Transverse colon (tissue), 3 donors: ENCODE measurements around the gene HK1.

Experiments used
- POLR2A ChIP-seq: fragments of 450-650 bp; IDR thresholded peaks from one replicate; pipeline ENCODE4 v1.6.1; 2016; ENCODE audit warnings: antibody characterized with exemption, mild to moderate bottlenecking, moderate library complexity
- TF ChIP-seq, protein P1 (sequence below), 5 experiments: fragments of 200-600 bp in 3 of 5; fragments of 450-650 bp in 2 of 5; sonication (generic) in 3 of 5; IDR thresholded peaks; 1 replicate in 2 of 5; 2 replicates in 3 of 5; pipeline ENCODE4 v1.5.1; 2016 to 2017; ENCODE audit warnings: antibody characterized with exemption in 5 of 5, inconsistent platforms in 3 of 5, mild to moderate bottlenecking in 2 of 5, moderate library complexity in 1 of 5

DNA sequence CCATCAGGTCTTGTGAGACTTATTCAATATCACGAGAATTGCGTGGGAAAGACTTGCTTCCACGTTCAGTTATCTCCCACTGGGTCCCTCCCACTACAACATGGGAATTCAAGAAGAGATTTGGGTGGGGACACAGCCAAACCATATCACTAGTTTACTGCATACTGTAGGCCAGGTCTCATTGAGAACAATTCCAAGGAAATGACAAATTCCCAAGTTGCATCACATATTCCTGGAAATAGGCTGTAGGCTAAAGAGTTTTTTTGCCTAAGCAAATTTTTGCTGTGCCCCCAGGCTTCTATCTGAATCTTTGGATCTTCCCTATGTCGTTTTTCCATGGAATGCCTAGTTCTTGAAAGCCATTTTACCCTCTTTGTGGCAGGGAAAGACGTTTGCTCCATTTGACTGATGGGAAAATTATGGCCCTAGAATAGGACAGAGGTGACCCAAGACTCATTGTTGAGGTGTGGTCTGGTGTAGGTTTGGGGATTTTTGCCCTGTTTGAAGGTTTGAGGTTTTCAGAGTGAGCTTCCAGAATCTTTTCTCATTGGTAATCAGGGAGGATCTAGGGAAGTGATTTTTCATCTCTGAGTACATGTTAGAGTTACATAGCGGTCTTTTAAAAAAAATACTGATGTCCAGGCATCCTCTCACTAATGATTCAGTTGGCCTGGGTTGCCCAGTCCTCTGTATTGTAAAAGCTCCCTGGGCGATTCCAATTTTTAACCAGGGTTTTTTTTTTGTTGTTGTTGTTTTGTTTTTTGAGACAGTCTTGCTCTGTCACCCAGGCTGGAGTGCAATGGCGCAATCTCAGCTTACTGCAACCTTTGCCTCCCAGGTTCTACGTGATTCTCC, 94.1 kb downstream of the HK1 start:
- TF ChIP-seq, protein P1, sequence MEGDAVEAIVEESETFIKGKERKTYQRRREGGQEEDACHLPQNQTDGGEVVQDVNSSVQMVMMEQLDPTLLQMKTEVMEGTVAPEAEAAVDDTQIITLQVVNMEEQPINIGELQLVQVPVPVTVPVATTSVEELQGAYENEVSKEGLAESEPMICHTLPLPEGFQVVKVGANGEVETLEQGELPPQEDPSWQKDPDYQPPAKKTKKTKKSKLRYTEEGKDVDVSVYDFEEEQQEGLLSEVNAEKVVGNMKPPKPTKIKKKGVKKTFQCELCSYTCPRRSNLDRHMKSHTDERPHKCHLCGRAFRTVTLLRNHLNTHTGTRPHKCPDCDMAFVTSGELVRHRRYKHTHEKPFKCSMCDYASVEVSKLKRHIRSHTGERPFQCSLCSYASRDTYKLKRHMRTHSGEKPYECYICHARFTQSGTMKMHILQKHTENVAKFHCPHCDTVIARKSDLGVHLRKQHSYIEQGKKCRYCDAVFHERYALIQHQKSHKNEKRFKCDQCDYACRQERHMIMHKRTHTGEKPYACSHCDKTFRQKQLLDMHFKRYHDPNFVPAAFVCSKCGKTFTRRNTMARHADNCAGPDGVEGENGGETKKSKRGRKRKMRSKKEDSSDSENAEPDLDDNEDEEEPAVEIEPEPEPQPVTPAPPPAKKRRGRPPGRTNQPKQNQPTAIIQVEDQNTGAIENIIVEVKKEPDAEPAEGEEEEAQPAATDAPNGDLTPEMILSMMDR (IDR thresholded peaks at IDR 0.05): no peak
- TF ChIP-seq POLR2A: no peak
